Spleen (tissue), 7 donors: ENCODE data around the gene CMIP.

Experiments
- CTCF ChIP-seq, 11 experiments: fragments of 200-600 bp in 7 of 11; fragments of 450-650 bp in 4 of 11; sonication (generic) in 4 of 11; IDR thresholded peaks in 8 of 11; conservative IDR thresholded peaks in 3 of 11; 1 replicate in 7 of 11; 2 replicates in 4 of 11; pipeline versions ENCODE4 v1.4.0 to v1.8.0; 2016 to 2021; ENCODE audit warnings: antibody characterized with exemption in 11 of 11, inconsistent platforms in 4 of 11, mild to moderate bottlenecking in 1 of 11
- POLR2AphosphoS5 ChIP-seq, 3 donors: sonication (generic); formaldehyde crosslinking; IDR thresholded peaks; one replicate each; pipeline ENCODE4 v1.5.1; 2017; ENCODE audit warnings: antibody characterized with exemption in 3 of 3
- donor health status: DM: no; HTN: no; CAD: no; lungs with moderate emphysema.
- donor health status: DM: no; HTN: no; CAD: no.
- donor health status: DM: no; HTN: no; CAD: no.

- TF ChIP-seq POLR2AphosphoS5 (IDR thresholded peaks at IDR 0.05) (no peak), CTCF (IDR thresholded peaks at IDR 0.05 in 8 of 11, conservative IDR thresholded peaks at IDR 0.05 in 3 of 11) (no peak)
Observed at GRCh38 chr16:81578636-81579413, 134.2 kb downstream of the CMIP start.
